ENCODE data around the gene PIGM.

PIGM gene

GRCh38 chr1:160020196-160020595, 11.6 kb downstream of the PIGM start:
- no peak for DNase-seq

GRCh38 chr1:160018900-160019299, 12.9 kb downstream of the PIGM start:
- DNase-seq: no peak

GRCh38 chr1:160018347-160018746, 13.4 kb downstream of the PIGM start:
- no peak for DNase-seq

DNA sequence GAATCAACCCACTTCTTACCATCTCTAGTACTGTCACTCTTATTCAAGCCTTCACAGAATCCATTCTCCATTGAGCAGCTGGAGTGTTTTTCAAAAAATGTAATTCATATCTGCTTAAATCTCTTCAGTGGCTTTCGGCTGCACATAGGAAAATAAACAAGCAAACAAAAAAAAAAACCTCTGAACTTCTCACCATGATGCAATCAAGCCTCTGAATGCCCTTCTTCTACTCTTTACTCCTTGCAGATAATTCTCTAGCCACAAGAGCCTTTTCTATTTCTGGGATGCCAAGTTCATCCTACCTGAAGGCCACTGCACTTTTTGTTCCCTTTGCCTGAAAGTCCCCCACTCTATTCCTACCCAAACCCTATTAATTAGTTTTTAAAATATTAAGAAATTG, 14.2 kb downstream of the PIGM start:
- no peak for DNase-seq

DNA sequence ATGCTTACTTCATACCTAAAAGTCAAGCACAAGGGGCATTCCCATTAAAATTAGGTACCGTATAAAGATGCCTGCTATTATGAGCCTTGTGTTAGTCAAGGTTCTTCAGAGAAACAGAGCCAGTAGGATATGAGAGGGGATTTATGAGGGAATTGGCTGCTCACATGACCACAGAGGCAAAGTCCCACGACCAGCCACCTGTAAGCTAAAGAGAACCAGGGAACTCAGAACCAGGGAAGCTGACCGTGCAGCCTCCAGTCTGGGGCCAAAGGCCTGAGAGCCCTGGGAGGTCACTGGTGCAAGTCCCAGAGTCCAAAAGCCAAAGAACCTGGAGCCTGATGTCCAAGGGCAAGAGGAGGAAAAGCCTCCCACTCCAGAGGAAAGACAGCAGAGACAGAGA, 20.0 kb downstream of the PIGM start:
- no peak for DNase-seq

DNA sequence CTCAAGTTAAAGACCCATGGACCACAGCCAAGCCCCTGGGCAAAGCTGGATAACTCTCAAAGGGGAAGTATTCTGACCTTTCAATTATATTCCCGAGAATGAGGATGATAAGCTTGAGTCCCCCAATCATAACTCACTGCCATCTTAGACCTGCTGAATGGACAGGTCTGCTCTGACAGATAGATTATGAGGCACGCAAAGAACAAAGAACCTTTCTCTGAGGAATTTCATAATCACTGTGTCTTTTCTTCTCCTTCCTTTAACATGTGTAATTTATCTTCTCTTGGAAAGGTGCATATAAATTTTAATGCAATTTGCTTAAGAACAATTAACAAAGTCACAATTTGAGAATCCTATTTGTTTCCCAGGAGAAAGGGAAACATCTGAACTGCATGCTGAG, 22.0 kb downstream of the PIGM start:
- DNase-seq: no peak

DNA sequence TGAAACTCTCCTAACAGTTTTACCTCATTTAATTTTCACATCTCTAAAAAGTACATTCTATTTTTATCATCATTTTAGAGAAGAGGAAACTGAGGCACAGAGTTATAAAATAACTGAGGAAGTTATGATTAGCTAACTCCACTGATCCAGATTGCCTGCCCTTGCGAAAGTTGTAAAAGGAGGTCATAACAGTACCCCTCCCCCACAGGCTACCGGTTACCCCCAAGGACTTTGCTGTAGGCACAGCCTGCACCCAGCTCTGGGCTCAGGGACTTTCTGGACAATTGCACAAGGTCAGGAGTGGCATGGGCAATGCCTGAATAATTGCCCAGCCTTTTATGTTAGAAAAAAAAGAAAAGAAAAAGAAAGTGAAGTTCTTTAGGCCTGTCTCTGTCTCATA, 22.7 kb downstream of the PIGM start:
- DNase-seq: no peak

DNA sequence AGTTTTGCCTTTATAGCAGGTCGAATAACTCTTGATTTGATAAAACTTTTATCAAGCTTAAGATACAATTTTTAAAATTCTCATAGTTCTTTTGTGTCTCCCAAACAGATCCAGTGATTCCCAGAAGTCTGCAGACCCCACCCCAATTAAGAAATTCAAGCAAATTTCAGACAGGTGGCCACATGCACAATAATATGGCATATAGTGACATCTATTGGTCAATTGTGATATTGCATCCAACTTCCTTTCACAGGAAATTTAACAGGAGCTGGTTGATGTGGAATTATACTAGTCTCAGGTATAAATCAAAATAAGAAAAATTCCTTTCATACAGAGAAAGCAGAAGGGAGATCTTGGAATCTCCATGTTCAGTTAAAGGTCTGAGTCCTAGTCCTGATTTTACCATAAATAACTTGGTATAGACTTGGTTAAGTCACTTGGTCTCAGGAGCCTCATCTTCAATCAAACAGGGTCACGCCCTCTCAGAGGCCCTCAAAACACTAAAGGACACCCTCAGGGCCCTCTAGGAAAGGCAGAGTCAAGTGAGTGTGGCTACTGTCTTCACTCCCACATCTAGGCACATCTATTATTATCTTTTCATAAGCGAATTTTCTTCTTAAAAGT, 24.1 kb downstream of the PIGM start:
- DNase-seq: peak in 1 of 2 experiments; percentile 22

- peak; percentile 33 to 44 for DNase-seq
Measured at GRCh38 chr1:160006312-160006940, 25.4 kb downstream of the PIGM start.

DNA sequence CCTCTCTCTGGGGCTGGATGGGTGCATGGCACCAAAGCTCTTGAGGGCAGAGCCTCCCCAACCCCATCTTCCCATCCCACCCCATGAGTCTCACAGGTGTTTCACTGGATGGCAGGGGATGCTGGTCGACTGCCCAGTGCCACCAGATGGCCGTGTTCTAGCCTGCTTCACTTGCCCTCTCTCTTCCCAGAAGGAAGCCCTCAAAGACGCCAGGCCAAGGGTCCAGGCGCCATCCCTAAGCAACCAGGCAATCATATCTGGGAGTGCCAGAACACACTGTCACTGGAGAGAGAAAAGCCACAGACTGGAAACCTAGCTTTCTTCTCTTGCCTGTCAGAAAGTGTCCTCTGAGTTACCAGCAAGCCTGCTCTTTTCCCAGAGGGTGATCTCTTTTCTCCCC, 26.7 kb downstream of the PIGM start:
- no peak for DNase-seq

- DNase-seq: no peak
Measured at GRCh38 chr1:160004425-160004824, 27.4 kb downstream of the PIGM start.

GRCh38 chr1:160004001-160004400, 27.8 kb downstream of the PIGM start:
- no peak for DNase-seq

GRCh38 chr1:160001440-160001839, 30.4 kb downstream of the PIGM start:
- no peak for DNase-seq

- no peak for DNase-seq
Measured at GRCh38 chr1:159999204-159999603, 32.6 kb downstream of the PIGM start.

GRCh38 chr1:159996653-159997052, 35.1 kb downstream of the PIGM start:
- peak; percentile 29 to 68 for DNase-seq

GRCh38 chr1:159994896-159995295, 36.9 kb downstream of the PIGM start:
- DNase-seq: no peak

- DNase-seq: no peak
Measured at GRCh38 chr1:159993911-159994310, 37.9 kb downstream of the PIGM start.

- no peak for DNase-seq
Measured at GRCh38 chr1:159992161-159992560, 39.6 kb downstream of the PIGM start.

- no peak for DNase-seq
Measured at GRCh38 chr1:159991513-159991912, 40.3 kb downstream of the PIGM start.

DNA sequence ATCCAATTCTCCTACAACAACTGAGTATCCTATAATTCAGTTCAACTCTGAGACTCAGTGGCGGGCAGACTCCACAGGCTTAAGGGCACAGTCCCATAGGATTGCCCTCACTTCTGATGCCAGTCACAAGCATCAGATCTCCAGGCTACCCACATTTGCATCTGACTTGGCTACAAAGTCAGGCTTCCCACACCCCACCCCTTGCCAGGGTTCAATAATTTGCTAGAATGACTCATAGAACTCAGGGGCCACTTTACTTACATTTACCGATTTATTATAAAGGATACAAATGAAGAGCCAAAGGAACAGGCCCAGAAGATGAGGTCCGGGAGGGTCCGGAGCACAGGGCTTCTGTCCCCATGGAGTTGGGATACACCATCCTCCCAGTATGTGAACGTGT, 41.8 kb downstream of the PIGM start:
- DNase-seq: no peak

GRCh38 chr1:159989581-159989980, 42.2 kb downstream of the PIGM start:
- DNase-seq: no peak

- DNase-seq: no peak
Measured at GRCh38 chr1:159988006-159988405, 43.8 kb downstream of the PIGM start.

GRCh38 chr1:159987186-159987585, 44.6 kb downstream of the PIGM start:
- no peak for DNase-seq

- DNase-seq: no peak
Measured at GRCh38 chr1:159986531-159986930, 45.3 kb downstream of the PIGM start.

GRCh38 chr1:159986093-159986492, 45.7 kb downstream of the PIGM start:
- DNase-seq: no peak

All from SW 1271 (cell line).